ENCODE results near the gene NRROS. TPM values are rescaled to one million over a fixed set of nuclear protein-coding genes. Genes with fewer than 3 reads are reported as not detected.

NRROS gene
- total RNA-seq, 1 donor from 2014 or later = 5.4 TPM

- no peaks in the 10 kb centered on the region for H3K27me3 ChIP-seq
- no peak overlapping the region for H3K4me3 ChIP-seq
- intact Hi-C loops (cut with DNase I) = no loop called here
- peaks cover 16% of the 10 kb centered on the region for H3K4me1 ChIP-seq
- H3K9me3 ChIP-seq = no peaks in the 10 kb centered on the region
- TF ChIP-seq POLR2A (IDR thresholded peaks at IDR 0.05) (no peak), POLR2AphosphoS5 (IDR thresholded peaks at IDR 0.05; ENCODE audit: insufficient read depth in 1 of 2, low read depth in 1 of 2) (no peak), CTCF (IDR thresholded peaks at IDR 0.05) (no peak)
- no peak for DNase-seq (ENCODE audit: extremely low spot score in 2 of 2)
- no peak overlapping the region for H3K27ac ChIP-seq
- H3K36me3 ChIP-seq = no peaks in the 10 kb centered on the region
Observed at GRCh38 chr3:196642434-196642833, 2.9 kb downstream of the NRROS start.

GRCh38 chr3:196643201-196643749 lies 3.8 kb downstream of the NRROS start:
- Histone ChIP-seq H3K4me3 (no peak overlapping the region), H3K27ac (no peak overlapping the region), H3K27me3 (no peaks in the 10 kb centered on the region), H3K36me3 (no peaks in the 10 kb centered on the region), H3K4me1 (peaks cover 16% of the 10 kb centered on the region), H3K9me3 (no peaks in the 10 kb centered on the region)
- no peak for DNase-seq (ENCODE audit: extremely low spot score in 2 of 2)
- TF ChIP-seq CTCF (IDR thresholded peaks at IDR 0.05) = no peak
- no peak for TF ChIP-seq POLR2AphosphoS5 (IDR thresholded peaks at IDR 0.05; ENCODE audit: insufficient read depth in 1 of 2, low read depth in 1 of 2)
- no peak for TF ChIP-seq POLR2A (IDR thresholded peaks at IDR 0.05)
- intact Hi-C loops (cut with DNase I) = no loop called here

GRCh38 chr3:196643761-196644160 lies 4.3 kb downstream of the NRROS start:
- H3K36me3 ChIP-seq = no peaks in the 10 kb centered on the region
- H3K27me3 ChIP-seq = no peaks in the 10 kb centered on the region
- H3K4me1 ChIP-seq = peaks cover 14% of the 10 kb centered on the region
- H3K27ac ChIP-seq = no peak overlapping the region
- H3K9me3 ChIP-seq = no peaks in the 10 kb centered on the region
- H3K4me3 ChIP-seq = no peak overlapping the region
- no peak for DNase-seq (ENCODE audit: extremely low spot score in 2 of 2)
- TF ChIP-seq POLR2A (IDR thresholded peaks at IDR 0.05) (no peak), CTCF (IDR thresholded peaks at IDR 0.05) (no peak)
- intact Hi-C loops (cut with DNase I) = no loop called here

- Histone ChIP-seq H3K4me3 (no peak overlapping the region), H3K27me3 (no peaks in the 10 kb centered on the region), H3K4me1 (peaks cover under 1% of the 10 kb centered on the region), H3K27ac (no peak overlapping the region), H3K9me3 (no peaks in the 10 kb centered on the region), H3K36me3 (no peaks in the 10 kb centered on the region)
- TF ChIP-seq POLR2AphosphoS5 (IDR thresholded peaks at IDR 0.05; ENCODE audit: insufficient read depth in 1 of 2, low read depth in 1 of 2) = no peak
- no peak for TF ChIP-seq POLR2A (IDR thresholded peaks at IDR 0.05)
- DNase-seq (ENCODE audit: extremely low spot score in 2 of 2) = no peak
- intact Hi-C loops (cut with DNase I) = no loop called here
Observed at GRCh38 chr3:196645096-196645495, 5.6 kb downstream of the NRROS start.

- Histone ChIP-seq H3K36me3 (no peaks in the 10 kb centered on the region), H3K9me3 (no peaks in the 10 kb centered on the region), H3K27me3 (no peaks in the 10 kb centered on the region), H3K4me3 (no peak overlapping the region), H3K27ac (no peak overlapping the region), H3K4me1 (peaks cover 7% of the 10 kb centered on the region)
- intact Hi-C loops (cut with DNase I) = no loop called here
- DNase-seq (ENCODE audit: extremely low spot score in 2 of 2) = no peak
- no peak for TF ChIP-seq CTCF (IDR thresholded peaks at IDR 0.05)
Observed at GRCh38 chr3:196645897-196646665, 6.6 kb downstream of the NRROS start.

Data from vagina (tissue), 2 donors.